ENCODE measurements around the gene HOMER1. TPM values are rescaled to one million over a fixed set of nuclear protein-coding genes. Genes with fewer than 3 reads are reported as not detected.

The HOMER1 gene
- total and polyA plus RNA-seq, 9 of the 15 experiments (the other 6 are each of a cell fraction or from before 2014, with no cell fraction given) = 6.3 to 39.9 (median 9.9) TPM

GRCh38 chr5:79480991-79481390, 32.9 kb downstream of the HOMER1 start:
- no TSS peak for BruUV-seq (replicated peaks)
- 53% methylated on average over 3 of the region's 3 CpGs for WGBS (ENCODE audit: insufficient coverage, low coverage, missing lambda C conversion rate)
- no peak for TF ChIP-seq ZNF436 (CRISPR knock-in tag; IDR thresholded peaks at IDR 0.05)
- no peak for TF ChIP-seq DNMT1 (IDR thresholded peaks at IDR 0.05)
- no peak for TF ChIP-seq ZNF717 (CRISPR knock-in tag; IDR thresholded peaks at IDR 0.05)
- no peak for TF ChIP-seq STAT6 (CRISPR knock-in tag; IDR thresholded peaks at IDR 0.05)
- no peak for TF ChIP-seq ZNF146 (CRISPR knock-in tag; IDR thresholded peaks at IDR 0.05; ENCODE audit: unreplicated experiment)
- no peak for TF ChIP-seq HBP1 (CRISPR knock-in tag; IDR thresholded peaks at IDR 0.05)
- no peak for TF ChIP-seq ZNF232 (CRISPR knock-in tag; IDR thresholded peaks at IDR 0.05)
- TF ChIP-seq TRIM25 (IDR thresholded peaks at IDR 0.05; ENCODE audit: borderline replicate concordance) = no peak
- no peak for TF ChIP-seq ZKSCAN3 (CRISPR knock-in tag; IDR thresholded peaks at IDR 0.05)

More at GRCh38 chr5:79480991-79481390, 32.9 kb downstream of the HOMER1 start:
- Histone ChIP-seq H3K9ac (ENCODE audit: insufficient read depth in 1 of 2, low read depth in 2 of 2, low read length in 2 of 2) (no peak overlapping the region), H4K20me1 (replicated peaks; ENCODE audit: control insufficient read depth, insufficient read depth, low read length) (no peaks in the 10 kb centered on the region; the same call in 1 of the 2 replicates), H3K27me3 (ENCODE audit: control insufficient read depth in 2 of 2, insufficient read depth in 2 of 2, low read length in 2 of 2) (no peaks in the 10 kb centered on the region), H3K9me3 (replicated peaks; ENCODE audit: control insufficient read depth, insufficient read depth, low read depth, low read length) (no peaks in the 10 kb centered on the region), H2AFZ (ENCODE audit: low read depth, low read length) (no peak overlapping the region), H3K36me3 (ENCODE audit: control insufficient read depth, insufficient read depth, low read length) (no peaks in the 10 kb centered on the region), H3K79me2 (ENCODE audit: control insufficient read depth, insufficient read depth, low read length) (peaks cover 24% of the 10 kb centered on the region), H3K9me1 (ENCODE audit: control insufficient read depth, insufficient read depth, low read length) (no peaks in the 10 kb centered on the region), H3K4me3 (no peak overlapping the region), H3K4me2 (ENCODE audit: insufficient read depth, low read length) (no peak overlapping the region), H3K4me1 (replicated peaks in 1 of 2; ENCODE audit: control insufficient read depth in 2 of 2, insufficient read depth in 2 of 2, low read length in 2 of 2) (no peaks in the 10 kb centered on the region), H3K27ac (ENCODE audit: extremely low read depth, low read depth, low read length) (no peak overlapping the region)
- CTCF ChIA-PET (ENCODE audit: low intra/inter-chr PET ratio) = no interaction called here
- POLR2A ChIA-PET = no interaction called here
- in situ Hi-C loops (cut with MboI) = no loop called here
- no peak for FAIRE-seq
- intact Hi-C loops (cut with micrococcal nuclease) = no loop called here
- no peak for DNase-seq (ENCODE audit: extremely low read depth in 1 of 4, low spot score in 3 of 4)
- ATAC-seq = no peak
